HG03045 (cell line): ENCODE data around the gene CD63.

Source experiments
- ATAC-seq: cut with Tn5 transposase; IDR thresholded peaks from one replicate; pipeline ENCODE4 v1.9.1; 2021; ENCODE audit warnings: mild to moderate bottlenecking, moderate library complexity; ENCODE audit not compliant: unreplicated experiment

Gene CD63

DNA sequence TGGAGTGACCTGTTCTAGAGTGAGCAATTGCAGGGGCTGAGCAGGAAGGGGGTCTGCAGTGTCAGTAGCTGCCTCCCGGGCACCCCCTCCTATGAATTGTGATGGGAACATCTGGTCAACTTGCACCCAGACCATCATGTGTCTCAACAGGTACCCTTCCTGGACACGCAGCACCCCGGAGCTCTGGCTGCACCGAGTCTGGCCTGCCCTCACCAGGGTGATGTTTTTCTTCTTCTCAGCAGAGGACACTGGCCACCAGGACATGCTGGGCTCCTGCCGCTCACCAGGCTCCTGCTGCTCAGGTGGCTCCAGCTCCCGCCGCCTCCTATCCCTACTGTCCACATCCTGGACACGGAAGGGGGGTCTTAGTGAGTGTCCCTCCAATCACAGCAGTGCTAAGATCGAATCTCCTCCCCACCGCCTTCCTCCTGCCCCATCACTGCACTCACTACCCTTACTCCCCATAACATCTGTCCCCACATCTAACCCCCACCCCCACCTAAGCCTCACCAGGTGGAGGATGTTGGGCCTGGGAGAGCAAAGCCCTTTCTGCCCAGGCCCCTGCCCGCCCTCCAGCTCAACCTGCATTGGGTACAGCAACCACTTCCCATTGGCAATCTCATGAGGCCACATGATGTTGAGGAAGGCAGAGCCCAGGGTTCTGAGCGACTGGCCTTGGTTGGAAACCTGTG is 36.0 kb downstream of the CD63 start:
- ATAC-seq, result no peak

DNA sequence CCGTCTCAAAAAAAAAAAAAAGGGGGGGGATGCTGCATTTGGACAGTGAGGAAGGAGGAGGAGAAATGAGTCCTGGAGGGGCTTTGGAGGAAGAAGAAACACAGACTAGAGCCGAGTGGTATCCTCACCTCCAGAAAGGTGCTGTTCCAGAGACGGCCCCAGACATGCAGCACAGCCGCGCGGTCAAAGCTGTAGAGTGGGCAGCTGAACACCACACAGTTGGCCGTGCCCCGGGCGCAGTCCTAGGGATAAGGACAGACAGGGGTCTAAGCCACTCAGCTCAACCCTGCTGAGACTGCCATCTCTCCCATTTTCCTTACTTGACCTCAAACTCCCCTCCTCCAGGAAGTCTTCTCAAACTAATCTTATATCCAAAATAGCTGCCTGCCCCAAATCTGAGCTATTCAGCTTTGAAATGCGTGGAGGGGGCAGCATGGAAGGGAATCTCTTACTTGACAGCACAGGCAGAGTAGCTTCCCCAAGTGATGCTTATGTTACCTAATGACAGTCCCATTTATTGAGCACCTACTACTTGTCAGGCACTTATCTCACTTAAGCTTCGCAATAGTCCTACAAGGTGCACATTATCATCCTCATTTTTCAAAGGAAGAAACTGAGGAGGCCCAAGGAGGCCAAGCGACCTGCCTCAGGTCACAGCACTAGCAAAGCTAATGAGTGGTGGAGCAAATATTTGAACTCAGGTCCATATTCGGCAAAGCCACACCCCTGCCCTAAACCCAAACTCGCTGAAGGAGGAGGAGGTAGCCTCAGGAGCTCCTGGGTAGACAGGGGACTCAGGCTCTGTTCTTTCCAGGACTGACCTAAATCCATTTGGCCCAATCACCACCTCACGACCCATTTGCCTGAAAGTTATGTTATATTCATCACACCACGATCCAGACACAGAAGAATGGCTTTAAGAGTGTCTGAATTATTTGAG is 39.8 kb downstream of the CD63 start:
- ATAC-seq, result no peak

- ATAC-seq, result no peak
Observed at GRCh38 chr12:55687746-55688145, 41.1 kb downstream of the CD63 start.

GRCh38 chr12:55686366-55687010 is 42.3 kb downstream of the CD63 start:
- ATAC-seq, result no peak

DNA sequence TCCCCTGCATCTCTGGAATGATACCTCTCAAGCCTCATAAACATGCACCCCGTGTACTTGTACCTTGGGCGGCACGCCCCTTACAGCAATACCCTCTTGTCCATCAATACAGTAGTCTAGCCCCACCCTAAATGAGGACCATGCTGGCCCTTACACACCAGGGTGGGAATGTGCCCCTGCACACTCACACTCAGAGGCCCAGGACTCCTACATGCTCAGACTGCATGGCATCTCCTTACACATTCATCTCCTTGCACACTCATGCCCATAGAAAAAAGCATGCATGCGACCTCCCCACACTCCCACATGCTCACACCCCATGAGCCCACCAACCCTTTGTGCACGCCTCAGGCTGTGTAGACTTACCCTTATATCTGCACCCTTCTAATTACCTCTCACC is 43.1 kb downstream of the CD63 start:
- ATAC-seq, result no peak

GRCh38 chr12:55684761-55685370 is 43.9 kb downstream of the CD63 start:
- no peak for ATAC-seq

GRCh38 chr12:55683676-55684075 is 45.1 kb downstream of the CD63 start:
- no peak for ATAC-seq

- no peak for ATAC-seq
Observed at GRCh38 chr12:55682087-55682796, 46.6 kb downstream of the CD63 start.

- no peak for ATAC-seq
Observed at GRCh38 chr12:55681142-55682077, 47.4 kb downstream of the CD63 start.

- ATAC-seq, result no peak
Observed at GRCh38 chr12:55679691-55680090, 49.1 kb downstream of the CD63 start.

GRCh38 chr12:55676707-55677106 is 52.1 kb downstream of the CD63 start:
- no peak for ATAC-seq

DNA sequence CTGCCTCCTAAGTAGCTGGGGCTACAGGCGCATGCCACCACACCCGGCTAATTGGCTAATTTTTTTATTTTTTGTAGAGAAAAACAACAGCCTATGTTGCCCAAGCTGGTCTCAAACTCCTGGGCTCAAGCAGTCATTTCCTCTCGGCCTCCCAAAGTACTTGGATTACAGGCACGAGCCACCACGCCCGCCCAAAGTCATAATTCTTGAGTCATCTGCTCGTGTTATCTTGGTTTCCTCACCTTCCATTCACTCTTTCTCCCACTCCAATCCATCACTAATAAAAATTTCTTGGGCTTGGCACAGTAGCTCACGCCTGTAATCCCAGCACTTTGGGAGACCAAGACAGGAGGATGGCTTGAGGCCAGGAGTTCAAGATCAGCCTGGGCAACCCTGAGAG is 53.1 kb downstream of the CD63 start:
- no peak for ATAC-seq
